BLaER1 treated with 17β-estradiol and CSF1 and Interleukin-3, amounts not matched to agents 10 nM and 100 nM (cell line): ENCODE data around the gene DNAH5.
"Not testable (repeated sequence)": the region's sequence is repeated elsewhere in the genome, so short reads cannot be mapped to it uniquely, and the experiment has no call there.

ENCODE experiments used
- H3K27ac ChIP-seq, 11 experiments: shearing (Covaris generic); formaldehyde crosslinking; 2 replicates each; pipeline ENCODE4 v1.8.1; 2022
- H3K27me3 ChIP-seq, 11 experiments: shearing (Covaris generic); formaldehyde crosslinking; 2 replicates each; pipeline ENCODE4 v1.8.1; 2022
- H3K36me3 ChIP-seq, 11 experiments: shearing (Covaris generic); formaldehyde crosslinking; 2 replicates each; pipeline ENCODE4 v1.8.1; 2022
- H3K4me1 ChIP-seq, 10 experiments: shearing (Covaris generic); formaldehyde crosslinking; 2 replicates each; pipeline ENCODE4 v1.8.1; 2022
- H3K4me2 ChIP-seq, 11 experiments: shearing (Covaris generic); formaldehyde crosslinking; 2 replicates each; pipeline ENCODE4 v1.8.1; 2022
- H3K4me3 ChIP-seq, 10 experiments: shearing (Covaris generic); formaldehyde crosslinking; 2 replicates each; pipeline ENCODE4 v1.8.1; 2022
- H3K9ac ChIP-seq, 11 experiments: shearing (Covaris generic); formaldehyde crosslinking; 2 replicates each; pipeline ENCODE4 v1.8.1; 2022
- H3K9me3 ChIP-seq, 11 experiments: shearing (Covaris generic); formaldehyde crosslinking; replicated peaks in 1 of 11; 2 replicates each; pipeline ENCODE4 v1.8.1; 2022
- H4K20me1 ChIP-seq, 11 experiments: shearing (Covaris generic); formaldehyde crosslinking; 2 replicates each; pipeline ENCODE4 v1.8.1; 2022
- Cebpa-rat ChIP-seq, 11 experiments: shearing (Covaris generic); IDR thresholded peaks; 2 replicates each; pipeline ENCODE4 v1.8.1; 2022

Gene DNAH5

DNA sequence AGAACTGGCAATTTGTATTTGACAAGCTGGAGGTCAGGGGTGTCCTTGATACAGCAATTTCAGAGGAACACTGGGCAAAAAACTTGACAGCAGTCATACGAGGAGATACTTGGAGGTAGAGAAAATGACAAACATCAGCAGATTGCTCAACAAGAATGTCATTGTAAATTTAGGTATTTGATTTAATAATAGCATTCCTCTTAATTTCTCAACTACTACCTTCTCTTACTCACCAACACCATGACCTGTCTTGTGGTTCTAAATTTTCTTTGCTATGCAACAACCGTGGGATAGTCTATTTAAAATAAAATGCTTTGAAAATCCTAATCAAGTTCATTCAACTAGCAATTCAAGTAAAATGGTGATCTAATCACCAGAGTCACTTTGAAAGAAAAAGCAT lies 128.4 kb downstream of the DNAH5 start:
- H3K4me2 ChIP-seq: no peak overlapping the region
- no peaks in the 10 kb centered on the region for H3K4me1 ChIP-seq
- H4K20me1 ChIP-seq: no peaks in the 10 kb centered on the region
- H3K4me3 ChIP-seq: no peak overlapping the region
- H3K9ac ChIP-seq: no peak overlapping the region
- H3K27me3 ChIP-seq: no peaks in the 10 kb centered on the region
- no peak for TF ChIP-seq Cebpa-rat (IDR thresholded peaks at IDR 0.05)
- H3K36me3 ChIP-seq: no peaks in the 10 kb centered on the region
- no peaks in the 10 kb centered on the region for H3K9me3 ChIP-seq
- H3K27ac ChIP-seq: no peak overlapping the region

- H4K20me1 ChIP-seq: no peaks in the 10 kb centered on the region
- no peak overlapping the region for H3K9ac ChIP-seq
- H3K27me3 ChIP-seq: no peaks in the 10 kb centered on the region
- H3K9me3 ChIP-seq: peaks cover 0 to 6% (median 3%) of the 10 kb centered on the region in 11 experiments; a peak in 8 of 22 replicates
- no peak overlapping the region for H3K27ac ChIP-seq
- H3K4me2 ChIP-seq: no peak overlapping the region
- no peak overlapping the region for H3K4me3 ChIP-seq
- no peak for TF ChIP-seq Cebpa-rat (IDR thresholded peaks at IDR 0.05)
- H3K36me3 ChIP-seq: no peaks in the 10 kb centered on the region
- H3K4me1 ChIP-seq: no peaks in the 10 kb centered on the region
Measured at GRCh38 chr5:13814301-13814700, 130.2 kb downstream of the DNAH5 start.

DNA sequence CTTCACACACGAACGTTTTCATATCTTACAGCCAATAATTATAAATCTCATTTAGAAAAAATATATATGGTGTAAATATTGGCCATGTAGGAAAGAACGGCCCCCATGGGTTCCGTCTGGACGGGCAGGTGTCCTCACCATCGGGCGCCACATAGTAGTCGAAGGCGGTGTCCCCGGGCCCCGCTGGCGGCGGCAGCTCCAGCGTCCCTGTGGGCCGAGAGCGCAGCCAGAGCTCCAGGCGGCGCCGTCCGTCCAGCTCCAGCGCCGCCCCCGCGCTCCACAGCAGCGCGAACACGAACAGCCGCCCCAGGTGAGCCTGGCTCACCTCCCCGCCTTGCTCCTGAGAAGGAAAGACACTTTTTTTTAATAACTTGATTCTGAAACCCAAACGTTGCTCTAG lies 134.6 kb downstream of the DNAH5 start:
- Histone ChIP-seq H3K27me3 (no peaks in the 10 kb centered on the region), H3K4me2 (no peak overlapping the region), H3K9me3 (peaks cover 0 to 9% (median 4%) of the 10 kb centered on the region in 11 experiments; a peak in 11 of 22 replicates), H3K27ac (no peak overlapping the region), H3K4me3 (no peak overlapping the region), H3K9ac (no peak overlapping the region), H3K4me1 (no peaks in the 10 kb centered on the region), H4K20me1 (no peaks in the 10 kb centered on the region), H3K36me3 (no peaks in the 10 kb centered on the region)
- TF ChIP-seq Cebpa-rat (IDR thresholded peaks at IDR 0.05): no peak

DNA sequence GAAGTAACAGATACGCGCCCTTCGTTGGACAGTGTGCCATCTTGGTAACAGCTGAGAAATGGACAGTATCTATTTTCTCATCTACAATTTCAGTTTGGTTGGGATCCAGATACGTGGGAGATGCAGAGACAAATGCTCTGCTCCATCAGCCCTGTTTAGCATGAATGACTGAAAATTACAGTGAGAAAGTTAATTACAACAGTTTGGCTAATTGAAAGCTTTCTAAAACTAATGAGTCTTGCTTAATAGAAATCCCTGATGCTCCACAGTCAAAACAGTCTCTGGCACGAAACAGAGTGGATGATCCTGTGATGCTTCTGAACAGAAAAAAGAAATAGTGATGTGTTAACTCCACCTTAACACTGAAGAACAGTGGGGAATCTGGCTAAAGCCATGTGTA lies 140.2 kb downstream of the DNAH5 start:
- no peak overlapping the region for H3K9ac ChIP-seq
- H4K20me1 ChIP-seq: no peaks in the 10 kb centered on the region
- no peak for TF ChIP-seq Cebpa-rat (IDR thresholded peaks at IDR 0.05)
- H3K4me2 ChIP-seq: no peak overlapping the region
- peaks cover 0 to 7% (median 0%) of the 10 kb centered on the region in 11 experiments; a peak in 3 of 22 replicates for H3K9me3 ChIP-seq
- no peak overlapping the region for H3K27ac ChIP-seq
- H3K4me1 ChIP-seq: no peaks in the 10 kb centered on the region
- no peak overlapping the region for H3K4me3 ChIP-seq
- no peaks in the 10 kb centered on the region for H3K27me3 ChIP-seq
- H3K36me3 ChIP-seq: no peaks in the 10 kb centered on the region

DNA sequence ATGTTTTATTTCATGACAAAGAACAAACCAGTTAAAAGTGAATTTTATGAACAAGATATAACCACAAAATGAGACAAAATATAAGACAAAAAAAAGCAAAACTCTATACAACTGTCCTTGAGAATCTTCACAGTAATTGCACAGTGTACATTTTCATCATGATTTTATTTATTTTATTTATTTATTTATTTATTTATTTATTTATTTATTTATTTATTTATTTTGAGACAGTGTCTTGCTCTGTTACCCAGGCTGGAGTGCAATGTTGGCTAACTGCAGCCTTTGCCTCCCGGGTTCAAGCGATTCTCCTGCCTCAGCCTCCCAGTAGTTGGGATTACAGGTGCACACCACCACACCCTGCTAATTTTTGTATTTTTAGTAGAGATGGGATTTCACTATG lies 145.9 kb downstream of the DNAH5 start:
- H3K4me1 ChIP-seq, H3K27me3 ChIP-seq, H3K36me3 ChIP-seq, H3K4me2 ChIP-seq, H4K20me1 ChIP-seq, H3K27ac ChIP-seq, H3K9me3 ChIP-seq, H3K9ac ChIP-seq, H3K4me3 ChIP-seq: not testable (repeated sequence)

GRCh38 chr5:13785781-13786415 lies 158.6 kb downstream of the DNAH5 start:
- Histone ChIP-seq H3K36me3 (no peaks in the 10 kb centered on the region), H3K4me2 (no peak overlapping the region), H3K27me3 (no peaks in the 10 kb centered on the region), H4K20me1 (no peaks in the 10 kb centered on the region), H3K4me1 (no peaks in the 10 kb centered on the region), H3K27ac (no peak overlapping the region), H3K9ac (no peak overlapping the region), H3K9me3 (peaks cover 0 to 29% (median 11%) of the 10 kb centered on the region in 11 experiments; a peak in 12 of 22 replicates), H3K4me3 (no peak overlapping the region)
- TF ChIP-seq Cebpa-rat (IDR thresholded peaks at IDR 0.05): no peak

DNA sequence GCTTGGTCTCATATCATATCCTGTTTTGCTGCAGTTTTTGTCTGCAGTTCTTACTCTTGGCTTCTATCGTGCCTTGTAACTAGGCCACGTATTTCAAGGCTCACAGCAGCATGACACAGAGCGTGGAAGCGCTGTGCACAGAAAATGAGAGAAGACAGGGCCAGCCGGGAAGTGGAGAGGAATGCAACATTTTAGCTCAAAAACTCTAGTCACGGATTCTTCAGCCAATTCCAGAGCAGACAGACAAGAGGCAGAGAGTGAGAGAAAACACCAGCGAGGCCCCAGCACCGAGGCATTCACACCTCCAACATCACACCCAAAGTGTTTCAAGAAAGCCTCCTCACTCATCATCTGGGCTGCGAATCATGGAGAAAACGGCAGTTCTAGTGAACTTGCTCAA lies 160.8 kb downstream of the DNAH5 start:
- H3K4me3 ChIP-seq: no peak overlapping the region
- no peaks in the 10 kb centered on the region for H3K36me3 ChIP-seq
- no peak overlapping the region for H3K27ac ChIP-seq
- H4K20me1 ChIP-seq: no peaks in the 10 kb centered on the region
- H3K9ac ChIP-seq: no peak overlapping the region
- H3K4me2 ChIP-seq: no peak overlapping the region
- peaks cover 0 to 16% (median 10%) of the 10 kb centered on the region in 11 experiments; a peak in 11 of 22 replicates for H3K9me3 ChIP-seq
- TF ChIP-seq Cebpa-rat (IDR thresholded peaks at IDR 0.05): no peak
- H3K27me3 ChIP-seq: no peaks in the 10 kb centered on the region
- no peaks in the 10 kb centered on the region for H3K4me1 ChIP-seq

DNA sequence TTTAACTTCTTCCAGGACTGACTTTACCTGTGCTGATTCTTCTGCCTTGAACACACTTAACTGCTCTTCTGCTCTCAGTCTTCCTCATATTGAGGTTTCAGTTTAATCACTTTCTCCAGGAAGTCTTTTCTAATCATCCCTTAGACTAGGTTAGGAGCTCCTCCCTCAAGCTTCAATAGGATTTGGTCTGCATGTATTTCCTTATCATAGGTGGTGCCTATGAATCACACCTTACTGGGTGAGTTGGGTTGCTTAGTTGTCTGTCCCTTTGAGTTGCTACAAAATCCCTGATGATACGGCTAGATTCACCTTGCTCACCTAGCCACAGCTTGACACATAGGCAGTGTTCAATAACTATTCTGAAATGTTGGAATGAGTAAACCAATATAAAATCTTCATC lies 164.4 kb downstream of the DNAH5 start:
- no peaks in the 10 kb centered on the region for H3K36me3 ChIP-seq
- no peak overlapping the region for H3K4me3 ChIP-seq
- TF ChIP-seq Cebpa-rat (IDR thresholded peaks at IDR 0.05): no peak
- no peak overlapping the region for H3K4me2 ChIP-seq
- H4K20me1 ChIP-seq: no peaks in the 10 kb centered on the region
- H3K9ac ChIP-seq: no peak overlapping the region
- no peaks in the 10 kb centered on the region for H3K27me3 ChIP-seq
- H3K9me3 ChIP-seq: peaks cover 0 to 16% (median 10%) of the 10 kb centered on the region in 11 experiments; a peak in 11 of 22 replicates
- no peaks in the 10 kb centered on the region for H3K4me1 ChIP-seq
- no peak overlapping the region for H3K27ac ChIP-seq

DNA sequence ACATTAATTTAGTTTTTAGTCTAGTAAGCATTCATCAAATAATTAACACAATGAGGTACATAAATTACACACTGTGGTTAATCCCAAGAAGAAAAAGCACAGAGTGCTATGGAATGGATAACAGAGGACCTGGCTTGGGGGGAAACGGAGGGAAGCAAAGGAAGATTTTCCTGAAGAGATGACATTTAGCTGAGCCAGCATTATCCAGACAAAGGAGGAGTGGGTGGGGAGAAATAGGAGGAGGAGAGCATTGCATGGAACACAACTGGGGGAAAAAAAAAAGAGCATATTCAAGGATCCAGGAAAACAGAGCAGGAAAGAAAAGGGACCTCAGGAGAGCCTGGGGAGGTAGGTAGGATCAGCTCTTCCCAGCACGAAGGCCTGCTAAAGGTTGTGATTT lies 170.8 kb downstream of the DNAH5 start:
- Histone ChIP-seq H3K4me3 (no peak overlapping the region), H4K20me1 (no peaks in the 10 kb centered on the region), H3K4me1 (peaks cover 0 to 15% (median 0%) of the 10 kb centered on the region in 10 experiments; a peak in 7 of 20 replicates), H3K36me3 (no peaks in the 10 kb centered on the region), H3K9ac (no peak overlapping the region), H3K27ac (no peak overlapping the region), H3K9me3 (no peaks in the 10 kb centered on the region), H3K4me2 (no peak overlapping the region), H3K27me3 (no peaks in the 10 kb centered on the region)
- TF ChIP-seq Cebpa-rat (IDR thresholded peaks at IDR 0.05): no peak

DNA sequence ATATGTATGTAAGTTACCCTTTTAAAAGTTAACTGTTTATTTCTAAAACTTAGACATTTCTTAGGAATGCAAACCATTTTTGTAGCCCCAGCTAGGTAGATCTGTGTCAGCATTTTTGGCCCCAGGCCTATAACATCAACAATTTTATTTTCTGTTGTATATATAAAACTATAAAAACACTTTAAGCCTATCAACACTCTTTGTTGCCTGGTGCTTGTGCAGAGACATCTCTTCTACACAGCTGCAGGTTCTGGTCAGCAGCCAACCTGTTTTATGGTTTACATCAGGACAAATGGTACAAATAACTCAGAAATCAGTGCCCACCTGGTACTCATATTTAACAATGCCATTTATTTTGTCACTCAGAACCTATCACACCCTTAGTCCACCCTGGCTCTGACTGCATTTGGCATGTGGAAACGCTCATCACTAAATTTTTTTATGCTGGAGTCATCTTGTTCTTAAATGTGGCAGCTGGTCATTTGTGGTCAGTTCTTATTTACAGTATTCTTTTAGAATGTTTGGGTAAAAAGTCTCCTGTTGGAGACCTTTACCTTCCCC lies 173.4 kb downstream of the DNAH5 start:
- no peak overlapping the region for H3K27ac ChIP-seq
- peaks cover 0 to 19% (median 0%) of the 10 kb centered on the region in 10 experiments; a peak in 7 of 20 replicates for H3K4me1 ChIP-seq
- no peak overlapping the region for H3K4me2 ChIP-seq
- no peak overlapping the region for H3K9ac ChIP-seq
- no peaks in the 10 kb centered on the region for H3K36me3 ChIP-seq
- H3K9me3 ChIP-seq: peaks cover 0 to 4% (median 0%) of the 10 kb centered on the region in 11 experiments; a peak in 2 of 22 replicates
- TF ChIP-seq Cebpa-rat (IDR thresholded peaks at IDR 0.05): no peak
- no peak overlapping the region for H3K4me3 ChIP-seq
- H3K27me3 ChIP-seq: no peaks in the 10 kb centered on the region
- no peaks in the 10 kb centered on the region for H4K20me1 ChIP-seq
